ENCODE results near the gene CTDSPL2.
"Not testable (repeated sequence)": the region's sequence is repeated elsewhere in the genome, so short reads cannot be mapped to it uniquely, and the experiment has no call there.

The CTDSPL2 gene

GRCh38 chr15:44544745-44545144 is 117.3 kb downstream of the CTDSPL2 start:
- DNase-seq, result not testable (repeated sequence)

- DNase-seq, result no peak
These were observed 118.7 kb downstream of the CTDSPL2 start for GRCh38 chr15:44545913-44546802.

- DNase-seq, result not testable (repeated sequence)
These were observed 121.7 kb downstream of the CTDSPL2 start for GRCh38 chr15:44549152-44549551.

- no peak for DNase-seq
These were observed 122.8 kb downstream of the CTDSPL2 start for GRCh38 chr15:44550256-44550655.

- no peak for DNase-seq
These were observed 123.3 kb downstream of the CTDSPL2 start for GRCh38 chr15:44550734-44551133.

GRCh38 chr15:44554934-44555723 is 127.7 kb downstream of the CTDSPL2 start:
- no peak for DNase-seq

- not testable (repeated sequence) for DNase-seq
These were observed 133.5 kb downstream of the CTDSPL2 start for GRCh38 chr15:44560926-44561325.

- DNase-seq, result no peak
These were observed 138.1 kb downstream of the CTDSPL2 start for GRCh38 chr15:44565387-44566154.

- no peak for DNase-seq
These were observed 138.7 kb downstream of the CTDSPL2 start for GRCh38 chr15:44566155-44566540.

- DNase-seq, result no peak
These were observed 140.9 kb downstream of the CTDSPL2 start for GRCh38 chr15:44568338-44568737.

GRCh38 chr15:44569316-44569715 is 141.9 kb downstream of the CTDSPL2 start:
- DNase-seq, result no peak

GRCh38 chr15:44570361-44570760 is 142.9 kb downstream of the CTDSPL2 start:
- no peak for DNase-seq

GRCh38 chr15:44573386-44573785 is 146.0 kb downstream of the CTDSPL2 start:
- no peak for DNase-seq

- no peak for DNase-seq
These were observed 147.3 kb downstream of the CTDSPL2 start for GRCh38 chr15:44574734-44575133.
